HepG2 (cell line): Measurements from ENCODE around the gene MCC. TPM values are rescaled to one million over a fixed set of nuclear protein-coding genes. Genes with fewer than 3 reads are reported as not detected.

ENCODE experiments used
- ATAC-seq: fragments of 200-7000 bp; cut with Tn5 transposase; 3 replicates; pipeline ENCODE4 v1.9.1; 2020; ENCODE audit warnings: mild to moderate bottlenecking, moderate library complexity
- BruUV-seq: library from RNA; stranded (reverse); fragments of 400-500 nt; replicated peaks from 2 replicates; lab custom pipeline; 2021; lab: Mats Ljungman, UMichigan
- CTCF ChIA-PET: fragments of 300-600 bp; formaldehyde crosslinking; extraction: SDS; loops from one replicate; lab custom pipeline; 2021; ENCODE audit warnings: low total read pairs, inconsistent platforms, low intra/inter-chr PET ratio; lab: Yijun Ruan, JAX
- POLR2A ChIA-PET: fragments of 350-600 bp; sonication (Branson Sonifier 250); formaldehyde crosslinking; loops from one replicate; lab custom pipeline; 2020; ENCODE audit warnings: antibody characterized with exemption, inconsistent platforms; lab: Yijun Ruan, JAX
- DNase-seq: peaks from one replicate; pipeline ENCODE4 v3.0.0-alpha.2; 2015; ENCODE audit warnings: low spot score
- FAIRE-seq: peaks from 3 replicates; lab custom pipeline; 2011; peaks lifted over from hg19 to GRCh38; lab: Jason Lieb, UNC
- H2AFZ ChIP-seq: one replicate; pipeline ENCODE4 v1.6.1; 2011; ENCODE audit warnings: low read length, inconsistent platforms
- H3K27ac ChIP-seq: fragments of 300-600 bp; 3 replicates; pipeline ENCODE4 v1.8.0; 2011; ENCODE audit warnings: mixed run types, mild to moderate bottlenecking, mixed read lengths, low read length, inconsistent platforms; ENCODE audit not compliant: insufficient read depth; ENCODE audit errors: extremely low read length
- H3K27me3 ChIP-seq, 2 experiments: fragments of 200-600 bp in 1 of 2; 2 replicates in 1 of 2; 3 replicates in 1 of 2; pipeline versions ENCODE4 v1.6.0 to v1.8.0; 2011; ENCODE audit warnings: low read length in 2 of 2, mild to moderate bottlenecking in 2 of 2, moderate library complexity in 2 of 2, inconsistent platforms in 1 of 2; ENCODE audit not compliant: insufficient read depth in 2 of 2, control insufficient read depth in 1 of 2
- H3K36me3 ChIP-seq, 2 experiments: fragments of 200-600 bp in 1 of 2; replicated peaks in 1 of 2; 2 replicates in 1 of 2; 3 replicates in 1 of 2; pipeline versions ENCODE4 v1.5.1 to v1.8.0; 2011; ENCODE audit warnings: low read length in 2 of 2, inconsistent platforms in 1 of 2; ENCODE audit not compliant: insufficient read depth in 2 of 2, control insufficient read depth in 1 of 2
- H3K4me1 ChIP-seq: 2 replicates; pipeline ENCODE4 v1.5.1; 2012; ENCODE audit warnings: low read length, inconsistent platforms; ENCODE audit not compliant: insufficient read depth
- H3K4me2 ChIP-seq: 2 replicates; pipeline ENCODE4 v1.6.0; 2011; ENCODE audit warnings: low read depth, low read length, inconsistent platforms
- H3K4me3 ChIP-seq, 3 experiments: fragments of 200-600 bp in 1 of 3; sonication (generic), shearing (Covaris generic) in 1 of 3; replicated peaks in 1 of 3; 2 replicates each; pipeline ENCODE4 v1.5.1; 2011 to 2016; ENCODE audit warnings: low read length in 3 of 3, inconsistent platforms in 2 of 3, low read depth in 2 of 3, mild to moderate bottlenecking in 2 of 3, control low read depth in 1 of 3, mixed read lengths in 1 of 3; ENCODE audit not compliant: insufficient read depth in 1 of 3
- H3K79me2 ChIP-seq: one replicate; pipeline ENCODE4 v1.6.1; 2011; ENCODE audit warnings: low read length, inconsistent platforms; ENCODE audit not compliant: insufficient read depth
- H3K9ac ChIP-seq: 2 replicates; pipeline ENCODE4 v1.6.0; 2011; ENCODE audit warnings: mild to moderate bottlenecking, low read depth, low read length, inconsistent platforms; ENCODE audit not compliant: insufficient read depth
- H3K9me3 ChIP-seq: 2 replicates; pipeline ENCODE4 v1.5.1; 2012; ENCODE audit warnings: mild to moderate bottlenecking, low read length
- H4K20me1 ChIP-seq: 2 replicates; pipeline ENCODE4 v1.6.0; 2011; ENCODE audit warnings: inconsistent platforms, mild to moderate bottlenecking, low read length, moderate library complexity; ENCODE audit not compliant: insufficient read depth
- AKAP8 ChIP-seq: sonication (generic); formaldehyde crosslinking; IDR thresholded peaks from 2 replicates; pipeline ENCODE4 v1.5.1; 2020; ENCODE audit warnings: mild to moderate bottlenecking, missing genetic modification reagents
- ATAD3A ChIP-seq: sonication (generic); formaldehyde crosslinking; IDR thresholded peaks from 2 replicates; pipeline ENCODE4 v1.4.0; 2020; ENCODE audit warnings: missing genetic modification reagents
- ESRRA ChIP-seq: sonication (generic); formaldehyde crosslinking; IDR thresholded peaks from 2 replicates; pipeline ENCODE4 v1.5.1; 2020; ENCODE audit warnings: mild to moderate bottlenecking, low read depth, missing genetic modification reagents
- HMG20A ChIP-seq: IDR thresholded peaks from 2 replicates; pipeline ENCODE4 v1.6.1; 2016; ENCODE audit warnings: borderline replicate concordance
- MAF1 ChIP-seq: sonication (generic); formaldehyde crosslinking; IDR thresholded peaks from 2 replicates; pipeline ENCODE4 v1.5.0; 2020; ENCODE audit warnings: missing genetic modification reagents, borderline replicate concordance
- MEIS2 ChIP-seq: sonication (generic); formaldehyde crosslinking; IDR thresholded peaks from 2 replicates; pipeline ENCODE4 v1.9.0; 2021; ENCODE audit warnings: mild to moderate bottlenecking, missing genetic modification reagents
- SNAI1 ChIP-seq: sonication (generic); formaldehyde crosslinking; IDR thresholded peaks from 2 replicates; pipeline ENCODE4 v1.5.0; 2020; ENCODE audit warnings: mild to moderate bottlenecking, missing genetic modification reagents, borderline replicate concordance
- SNAPC5 ChIP-seq: sonication (generic); formaldehyde crosslinking; IDR thresholded peaks from 2 replicates; pipeline ENCODE4 v1.8.1; 2023; ENCODE audit warnings: mild to moderate bottlenecking, missing genetic modification reagents, borderline replicate concordance
- XBP1 ChIP-seq: sonication (generic); formaldehyde crosslinking; IDR thresholded peaks from 2 replicates; pipeline ENCODE4 v1.5.0; 2020; ENCODE audit warnings: missing genetic modification reagents
- ZC3H13 ChIP-seq: sonication (generic); formaldehyde crosslinking; IDR thresholded peaks from 2 replicates; pipeline ENCODE4 v1.8.1; 2023; ENCODE audit warnings: mild to moderate bottlenecking, missing genetic modification reagents, moderate library complexity
- ZNF24 ChIP-seq: fragments of 450-650 bp; IDR thresholded peaks from 2 replicates; pipeline ENCODE4 v1.6.1; 2017; ENCODE audit warnings: antibody characterized with exemption, mild to moderate bottlenecking
- ZNF879 ChIP-seq: sonication (generic); formaldehyde crosslinking; IDR thresholded peaks from 2 replicates; pipeline ENCODE4 v1.8.1; 2023; ENCODE audit warnings: missing genetic modification reagents
- WGBS: methylation state at CpG from one replicate; pipeline ENCODE4 v1.1.6; 2017; ENCODE audit warnings: low lambda C conversion rate; 5-methylcytosine and 5-hydroxymethylcytosine counted together
- in situ Hi-C: cut with HindIII; loops from 2 replicates; pipeline ENCODE4 v1.10.0; 2017; ENCODE audit warnings: low pct_unique_long_range_greater_than_20kb; ENCODE audit not compliant: extremely low pct_ligation_motif_present
- intact Hi-C: fragments of 100-400 bp; cut with micrococcal nuclease; formaldehyde crosslinking; loops from one replicate; pipeline ENCODE4 v1.10.0; 2022; ENCODE audit not compliant: unreplicated experiment
- polyA plus RNA-seq, 8 experiments: library from polyadenylated mRNA; depleted of rRNA in 3 of 8; stranded (reverse) in 7 of 8; unstranded in 1 of 8; fragments of >200 nt; fragmentation: Illumina TruSeq in 4 of 8; extraction: Trizol in 4 of 8; gene quantifications; 2 replicates each; pipeline versions ENCODE4 v1.2.1 to v1.2.3, GENCODE V29; 2011 to 2016; ENCODE audit warnings: low read depth in 4 of 8, missing spikeins in 1 of 8, mixed read lengths in 1 of 8; ENCODE audit not compliant: insufficient read depth in 1 of 8
- total RNA-seq, 5 experiments: library from RNA; depleted of rRNA; stranded (reverse); fragments of >200 nt; fragmentation: Illumina TruSeq; extraction: Trizol; gene quantifications; 2 replicates each; pipeline ENCODE4 v1.2.3, GENCODE V29; 2016; ENCODE audit warnings: low read depth in 1 of 5

The MCC gene
- total and polyA plus RNA-seq, 2 of the 13 experiments (the other 11 are each of a cell fraction or from before 2014, with no cell fraction given) = 0.55 to 2.4 TPM

GRCh38 chr5:113295111-113295539 lies 193.1 kb downstream of the MCC start:
- CTCF ChIA-PET = interaction anchor here (0.8 kb wide), 1 partner anchor 299 kb away, joined by 3 read pairs; no protein-coding TSS in a partner anchor
- Histone ChIP-seq H3K36me3 (no peaks in the 10 kb centered on the region), H3K27ac (no peak overlapping the region), H3K27me3 (peaks cover 8 to 58% of the 10 kb centered on the region in 2 experiments; a peak in 4 of 5 replicates), H2AFZ (no peak overlapping the region), H3K9me3 (no peaks in the 10 kb centered on the region), H3K4me1 (peaks cover 21% of the 10 kb centered on the region), H3K79me2 (no peaks in the 10 kb centered on the region), H3K4me3 (peak overlapping the region; percentile 51 to 66 (median 53); a peak in 5 of 6 replicates), H3K4me2 (peak overlapping the region; percentile 84), H3K9ac (no peak overlapping the region), H4K20me1 (no peaks in the 10 kb centered on the region)
- BruUV-seq = no TSS peak
- TF ChIP-seq HMG20A (CRISPR knock-in tag) (no peak), ZNF24 (no peak), ESRRA (CRISPR knock-in tag) (no peak), AKAP8 (CRISPR knock-in tag) (no peak), SNAI1 (CRISPR knock-in tag) (no peak), ZC3H13 (CRISPR knock-in tag) (no peak), ZNF879 (CRISPR knock-in tag) (no peak), XBP1 (CRISPR knock-in tag) (no peak), ATAD3A (CRISPR knock-in tag) (no peak), MAF1 (CRISPR knock-in tag) (no peak), SNAPC5 (CRISPR knock-in tag) (no peak), MEIS2 (CRISPR knock-in tag) (no peak)
- no peak for ATAC-seq
- no peak for DNase-seq
- in situ Hi-C loops (no loop called here), intact Hi-C loops (no loop called here)
- POLR2A ChIA-PET = no interaction called here
- WGBS = 18% methylated on average over 8 of the region's 8 CpGs
- FAIRE-seq = no peak
